ENCODE measurements around the gene FLAD1.
"Not testable (repeated sequence)": the region's sequence is repeated elsewhere in the genome, so short reads cannot be mapped to it uniquely, and the experiment has no call there.

FLAD1 gene

GRCh38 chr1:154992721-154993571, 9.8 kb downstream of the FLAD1 start:
- FAIRE-seq = no peak

GRCh38 chr1:154993572-154994268, 10.6 kb downstream of the FLAD1 start, which contains the start of gene LENEP:
Gene LENEP, plus strand, starts transcription at chr1:154993586. Its CDS starts 22 bp downstream, at chr1:154993608.
- no peak for FAIRE-seq

DNA sequence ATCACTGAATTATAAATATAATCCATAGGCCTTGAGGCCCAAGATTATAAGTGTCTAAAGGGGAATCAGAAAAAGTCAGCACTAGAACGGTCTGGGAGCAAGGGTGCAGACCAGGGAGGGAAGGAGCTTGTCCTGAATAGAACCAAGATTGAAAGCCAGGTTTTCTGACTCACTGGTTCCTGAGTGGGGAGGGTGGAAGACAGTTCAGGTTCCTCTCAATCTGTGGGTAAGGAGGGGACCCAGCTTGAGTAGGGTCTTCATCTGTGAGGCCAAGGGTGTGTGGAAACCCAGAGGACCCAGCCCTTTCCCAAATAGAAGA, 11.1 kb downstream of the FLAD1 start:
- no peak for FAIRE-seq

- no peak for FAIRE-seq
These were observed 11.4 kb downstream of the FLAD1 start for GRCh38 chr1:154994591-154994990.

DNA sequence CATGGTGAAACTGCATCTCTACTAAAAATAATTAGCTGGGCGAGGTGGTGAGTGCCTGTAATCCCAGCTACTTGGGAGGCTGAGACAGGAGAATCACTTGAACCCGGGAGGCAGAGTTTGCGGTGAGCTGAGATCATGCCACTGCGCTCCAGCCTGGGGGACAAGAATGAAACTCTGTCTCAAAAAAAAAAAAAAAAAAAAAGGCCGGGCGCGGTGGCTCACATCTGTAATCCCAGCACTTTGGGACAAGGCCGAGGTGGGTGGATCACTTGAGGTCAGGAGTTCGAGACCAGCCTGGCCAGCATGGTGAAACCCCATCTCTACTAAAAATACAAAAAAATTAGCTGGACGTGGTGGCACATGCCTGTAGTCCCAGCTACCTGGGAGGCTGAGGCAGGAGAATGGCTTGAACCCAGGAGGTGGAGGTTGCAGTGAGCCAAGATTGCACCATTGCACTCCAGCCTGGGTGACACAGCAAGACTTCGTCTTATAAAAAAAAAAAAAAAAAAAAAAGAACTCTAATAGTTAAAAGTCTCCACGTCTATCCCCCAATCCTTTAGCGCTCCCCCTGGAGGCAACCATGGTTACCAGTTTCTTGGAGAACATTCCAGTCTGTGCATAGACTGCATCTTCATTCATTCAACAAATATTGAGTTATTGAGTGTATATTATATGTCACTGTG, 12.3 kb downstream of the FLAD1 start:
- not testable (repeated sequence) for FAIRE-seq

DNA sequence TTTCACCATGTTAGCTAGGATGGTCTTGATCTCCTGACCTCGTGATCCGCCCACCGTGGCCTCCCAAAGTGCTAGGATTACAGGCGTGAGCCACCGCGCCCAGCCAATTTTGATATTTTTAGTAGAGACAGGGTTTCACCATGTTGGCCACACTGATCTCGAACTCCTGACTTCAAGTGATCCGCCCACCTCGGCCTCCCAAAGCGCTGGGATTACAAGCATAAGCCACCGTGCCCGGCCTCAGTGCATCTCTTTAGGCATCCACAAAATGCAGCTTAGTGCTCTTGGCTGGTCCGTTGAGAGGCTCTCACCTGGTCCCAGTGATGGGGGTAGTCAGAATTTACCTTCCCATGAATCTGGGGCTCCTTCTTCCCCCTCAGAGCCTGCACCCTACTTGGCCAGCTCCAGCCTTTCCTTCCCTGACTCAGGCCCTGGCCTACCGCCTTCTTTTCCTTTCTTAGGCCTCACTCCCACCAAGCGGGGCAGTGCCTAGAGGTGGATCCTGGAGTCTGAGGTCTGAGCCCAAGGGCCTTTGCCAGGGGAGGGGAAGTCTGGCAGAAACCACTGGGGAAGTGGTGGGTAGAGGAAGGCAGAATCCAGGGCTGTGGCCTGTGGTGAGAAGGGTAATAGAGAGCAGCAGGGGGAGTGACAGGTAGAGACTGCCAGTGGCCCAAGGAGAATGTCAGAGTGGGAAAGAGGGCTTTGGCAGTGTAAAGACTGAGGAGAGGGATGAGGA, 14.0 kb downstream of the FLAD1 start:
- no peak for FAIRE-seq

- no peak for FAIRE-seq
These were observed 15.1 kb downstream of the FLAD1 start for GRCh38 chr1:154998201-154998780.

DNA sequence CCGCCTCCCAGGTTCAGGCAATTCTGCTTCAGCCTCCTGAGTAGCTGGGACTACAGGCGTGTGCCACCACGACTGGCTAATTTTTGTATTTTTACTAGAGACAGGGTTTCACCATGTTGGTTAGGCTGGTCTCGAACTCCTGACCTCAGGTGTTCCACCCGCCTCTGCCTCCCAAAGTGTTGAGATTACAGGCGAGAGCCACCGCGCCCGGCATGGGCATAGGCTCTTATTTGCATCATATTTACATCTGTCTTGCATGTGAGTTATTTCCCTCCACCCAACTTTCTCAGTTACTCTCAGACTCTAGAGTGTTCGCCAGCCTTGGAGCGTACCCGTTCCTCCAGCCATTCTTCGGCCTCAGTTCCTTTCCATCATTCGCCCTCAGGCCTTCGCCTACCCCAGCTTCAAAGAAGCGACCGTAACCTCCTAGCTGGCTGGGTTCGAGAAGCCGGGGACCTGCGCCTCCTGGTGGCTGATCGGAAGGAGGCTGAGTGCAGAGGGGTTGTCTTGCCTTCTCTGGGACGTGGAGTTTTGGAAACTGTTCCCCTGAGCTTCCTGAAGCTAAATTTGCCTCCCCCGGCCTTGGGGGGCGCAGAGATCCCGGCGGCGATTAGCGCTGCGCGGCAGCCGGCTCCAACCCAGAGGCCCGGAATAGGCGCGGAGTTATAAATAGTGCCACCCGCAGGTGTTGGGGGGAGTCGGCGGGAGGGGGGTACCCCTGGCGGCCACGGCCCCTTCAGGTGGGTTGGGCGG, 15.8 kb downstream of the FLAD1 start:
- FAIRE-seq = no peak

DNA sequence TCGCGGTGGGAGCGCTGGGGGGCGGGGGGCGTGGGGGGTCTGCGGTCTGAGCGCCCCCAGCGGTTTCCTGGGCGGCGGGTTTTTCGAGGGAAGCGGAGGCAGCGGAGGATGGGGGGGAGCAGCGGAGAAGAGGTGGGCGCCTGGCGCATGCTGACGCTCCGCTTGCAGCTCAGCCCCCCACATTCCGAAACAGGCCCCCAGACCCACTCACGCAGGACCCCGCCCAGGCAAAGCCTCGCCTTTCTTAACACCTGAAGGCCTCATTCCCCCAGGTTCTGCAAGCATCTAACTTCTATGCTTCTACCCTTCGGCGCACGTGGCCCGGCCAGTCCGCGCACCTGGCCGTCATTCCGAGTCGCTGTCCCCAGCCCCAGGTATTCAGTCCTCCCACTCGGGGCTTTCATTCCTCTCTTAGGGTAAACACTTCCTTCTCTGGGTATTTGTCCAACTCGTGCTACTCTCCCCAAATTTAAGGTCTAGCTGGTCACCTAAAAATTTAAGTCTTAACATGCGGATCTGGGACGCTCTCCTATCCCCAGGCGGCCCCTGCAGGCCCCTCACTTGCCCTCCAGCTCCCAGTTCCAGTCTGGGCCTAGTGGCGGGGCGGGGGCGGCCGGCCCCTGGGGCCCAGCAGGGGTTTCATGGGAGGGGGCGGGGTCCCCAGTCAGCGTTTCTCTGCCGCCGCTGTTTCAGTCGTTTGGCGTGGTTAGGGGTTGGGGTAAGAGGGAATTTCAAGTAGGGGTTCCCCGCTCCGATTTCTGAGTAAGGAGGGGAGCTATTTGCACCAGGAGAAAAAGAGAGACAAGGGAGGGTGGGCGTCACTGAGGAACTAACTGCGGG, 16.6 kb downstream of the FLAD1 start:
- FAIRE-seq = no peak

DNA sequence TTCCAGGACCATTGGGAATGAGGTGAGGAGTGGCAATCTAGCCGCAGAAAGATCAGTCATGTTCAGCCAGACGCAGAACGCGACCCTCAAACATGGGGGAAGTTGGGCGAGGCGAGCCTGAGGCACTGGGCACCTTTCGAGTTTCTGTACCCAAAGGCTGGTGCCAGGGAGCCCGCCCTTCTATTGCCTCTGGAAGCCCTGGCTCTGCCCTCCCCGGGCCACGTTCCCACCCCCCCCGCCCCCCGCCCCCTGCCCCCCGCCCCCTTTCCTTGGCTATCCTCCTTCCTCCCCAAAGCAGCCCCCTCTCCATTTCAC, 17.2 kb downstream of the FLAD1 start:
- FAIRE-seq = no peak

- no peak for FAIRE-seq
These were observed 17.7 kb downstream of the FLAD1 start for GRCh38 chr1:155000726-155001424.

DNA sequence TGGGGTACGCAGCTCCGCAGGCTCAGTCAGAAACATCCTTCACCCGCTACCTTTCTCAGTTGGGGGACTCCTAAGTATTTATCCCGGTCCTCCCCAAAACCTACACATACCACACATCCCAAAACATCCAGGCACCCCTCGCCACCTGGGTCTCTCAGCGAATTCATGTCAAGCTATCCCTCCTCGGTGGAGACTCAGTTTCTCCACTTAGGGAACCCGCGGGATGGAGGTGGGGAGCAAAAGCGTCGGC, 18.2 kb downstream of the FLAD1 start:
- no peak for FAIRE-seq

DNA sequence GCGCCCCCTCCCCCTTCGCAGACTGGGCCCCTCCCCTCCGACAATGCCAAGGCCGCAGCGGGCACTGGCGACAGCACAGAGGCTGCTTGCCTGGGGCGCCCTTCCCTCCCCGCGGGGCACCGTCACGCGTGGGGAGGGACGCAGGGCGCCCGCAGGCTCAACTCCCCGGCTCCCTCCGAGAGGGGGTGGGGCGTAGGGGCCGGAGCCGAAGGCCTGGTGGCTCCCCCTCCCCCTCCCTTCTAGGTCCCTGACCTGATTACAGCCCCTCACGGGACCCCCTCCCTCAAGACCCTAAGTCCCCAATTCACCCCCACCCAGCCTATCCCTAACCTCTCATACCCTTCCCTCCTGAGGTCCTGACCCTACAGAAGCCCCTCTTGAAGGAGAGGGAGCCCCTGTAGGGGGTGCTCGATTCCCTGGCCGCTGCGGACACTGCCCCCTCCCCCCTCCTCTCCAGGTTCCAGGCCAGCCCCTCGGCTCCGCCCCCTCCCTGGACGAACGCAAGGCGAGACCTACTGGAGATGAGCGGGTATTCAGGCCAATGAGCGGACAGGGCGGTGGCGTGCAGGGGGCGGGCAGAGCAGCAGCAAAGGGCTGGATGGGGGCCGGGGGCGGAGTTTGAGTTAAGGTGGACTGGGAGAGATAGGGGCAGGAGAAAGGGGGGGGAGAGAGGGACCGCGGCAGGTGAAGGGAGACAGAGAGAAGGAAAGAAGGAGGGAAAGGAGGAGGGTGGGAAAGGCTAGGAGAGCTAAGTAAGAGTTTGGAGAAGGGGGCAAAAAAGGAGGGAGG, 18.7 kb downstream of the FLAD1 start:
- no peak for FAIRE-seq

- FAIRE-seq = no peak
These were observed 19.5 kb downstream of the FLAD1 start, which contains the start of gene ZBTB7B for GRCh38 chr1:155002464-155003226. Gene ZBTB7B, plus strand, starts transcription at chr1:155002802. Its CDS starts 11,859 bp downstream, at chr1:155014661.

GRCh38 chr1:155003227-155003765, 20.2 kb downstream of the FLAD1 start:
- no peak for FAIRE-seq

- no peak for FAIRE-seq
These were observed 20.7 kb downstream of the FLAD1 start for GRCh38 chr1:155003766-155004351.

DNA sequence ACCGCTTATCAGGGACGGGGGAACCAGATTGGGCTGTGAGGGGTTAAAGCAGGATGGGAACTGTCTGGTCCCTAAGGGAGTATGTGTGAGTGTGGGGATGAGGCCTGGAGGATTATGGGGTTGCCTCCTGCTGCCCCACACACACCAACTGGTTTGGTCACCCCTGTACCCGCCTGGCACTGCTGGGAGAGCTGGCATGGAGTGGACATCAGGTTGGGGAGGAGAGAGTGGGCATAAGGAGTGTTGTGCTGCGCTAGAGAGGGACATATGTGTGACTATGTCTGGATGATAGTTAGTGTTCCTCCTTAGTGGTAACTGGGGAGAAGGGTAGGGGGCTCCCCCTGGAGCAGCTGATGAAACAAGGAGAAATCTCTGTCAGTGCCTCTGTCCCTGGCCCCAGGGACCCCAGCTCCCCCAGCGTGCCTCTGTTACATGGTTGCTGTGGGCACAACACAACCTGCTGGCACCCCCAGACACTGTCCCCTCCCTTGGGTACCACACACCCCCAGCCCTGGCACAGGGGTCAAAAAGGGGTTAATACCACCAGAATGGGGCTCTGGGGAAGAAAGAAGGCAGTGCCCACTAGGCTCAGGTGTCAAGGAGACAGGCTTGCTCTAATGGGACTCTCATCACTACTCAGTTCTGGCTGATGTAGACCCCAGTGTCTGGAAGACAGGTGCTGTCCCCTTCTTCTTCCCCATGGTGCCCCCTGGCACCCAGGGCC, 21.4 kb downstream of the FLAD1 start:
- FAIRE-seq = no peak
